Neural progenitor cell (in vitro differentiated cells): ENCODE measurements around the gene ADSS1. TPM values are rescaled to one million over a fixed set of nuclear protein-coding genes. Genes with fewer than 3 reads are reported as not detected.

Source experiments
- DNase-seq: peaks from one replicate; pipeline ENCODE4 v3.0.0-alpha.2; 2016; ENCODE audit warnings: low spot score
- H2AFZ ChIP-seq: fragments of 200-600 bp; sonication (generic); replicated peaks from 2 replicates; pipeline ENCODE4 v1.6.1; 2016; ENCODE audit warnings: antibody characterized with exemption
- H3F3A ChIP-seq: fragments of 200-600 bp; sonication (generic); 2 replicates; pipeline ENCODE4 v1.6.1; 2016; ENCODE audit warnings: antibody characterized with exemption, low read depth
- H3K27ac ChIP-seq: fragments of 200-600 bp; sonication (generic); 2 replicates; pipeline ENCODE4 v1.5.1; 2016; ENCODE audit warnings: mild to moderate bottlenecking
- H3K27me3 ChIP-seq: fragments of 200-600 bp; sonication (generic); 2 replicates; pipeline ENCODE4 v1.6.1; 2016; ENCODE audit warnings: mild to moderate bottlenecking, moderate library complexity
- H3K36me3 ChIP-seq: fragments of 200-600 bp; sonication (generic); 2 replicates; pipeline ENCODE4 v1.5.1; 2016
- H3K4me1 ChIP-seq: fragments of 200-600 bp; sonication (generic); 2 replicates; pipeline ENCODE4 v1.6.1; 2016; ENCODE audit warnings: mixed run types
- H3K4me2 ChIP-seq: fragments of 200-600 bp; sonication (generic); 2 replicates; pipeline ENCODE4 v1.6.1; 2016
- H3K4me3 ChIP-seq: fragments of 200-600 bp; sonication (generic); 2 replicates; pipeline ENCODE4 v1.5.1; 2016
- H3K79me2 ChIP-seq: fragments of 200-600 bp; sonication (generic); 2 replicates; pipeline ENCODE4 v1.6.1; 2016; ENCODE audit warnings: low read depth
- H3K9ac ChIP-seq: fragments of 200-600 bp; sonication (generic); 2 replicates; pipeline ENCODE4 v1.6.1; 2016
- H3K9me3 ChIP-seq: fragments of 200-600 bp; sonication (generic); 2 replicates; pipeline ENCODE4 v1.5.1; 2016; ENCODE audit warnings: low read depth
- H4K20me1 ChIP-seq: fragments of 200-600 bp; sonication (generic); 2 replicates; pipeline ENCODE4 v1.6.1; 2016; ENCODE audit warnings: low read depth
- H3K27ac Mint-ChIP-seq: 3 replicates; pipeline ENCODE4 v1.8.0; 2021; ENCODE audit warnings: mixed read lengths
- H3K27me3 Mint-ChIP-seq: 2 replicates; pipeline ENCODE4 v1.8.0; 2022; ENCODE audit warnings: low read depth, mild to moderate bottlenecking, inconsistent platforms, moderate library complexity, mixed read lengths; ENCODE audit not compliant: insufficient read depth
- H3K36me3 Mint-ChIP-seq: 3 replicates; pipeline ENCODE4 v1.8.0; 2021; ENCODE audit warnings: mixed read lengths
- H3K4me1 Mint-ChIP-seq: 3 replicates; pipeline ENCODE4 v1.8.0; 2021; ENCODE audit warnings: mixed read lengths
- H3K4me3 Mint-ChIP-seq: 3 replicates; pipeline ENCODE4 v1.8.0; 2021; ENCODE audit warnings: mild to moderate bottlenecking, moderate library complexity, mixed read lengths
- H3K9me3 Mint-ChIP-seq: 3 replicates; pipeline ENCODE4 v1.8.0; 2020; ENCODE audit warnings: mixed read lengths
- EZH2 ChIP-seq: fragments of 200-600 bp; sonication (generic); IDR thresholded peaks from 2 replicates; pipeline ENCODE4 v1.6.1; 2017; ENCODE audit warnings: antibody characterized with exemption, mild to moderate bottlenecking, moderate library complexity
- EZH2phosphoT487 ChIP-seq: fragments of 200-600 bp; sonication (generic); IDR thresholded peaks from 2 replicates; pipeline ENCODE4 v1.6.1; 2017; ENCODE audit warnings: antibody characterized with exemption
- total RNA-seq: library from RNA; depleted of rRNA; stranded (reverse); fragments of >200 nt; gene quantifications from 2 replicates; pipeline ENCODE4 v1.2.3, GENCODE V29; 2015; ENCODE audit warnings: low replicate concordance
- TF ChIP-seq, protein P1 (sequence below): fragments of 200-600 bp; sonication (generic); IDR thresholded peaks from 2 replicates; pipeline ENCODE4 v1.5.1; 2017; ENCODE audit warnings: antibody characterized with exemption, mild to moderate bottlenecking

The ADSS1 gene
- total RNA-seq, 1 donor from 2014 or later: 26.4 TPM

DNA sequence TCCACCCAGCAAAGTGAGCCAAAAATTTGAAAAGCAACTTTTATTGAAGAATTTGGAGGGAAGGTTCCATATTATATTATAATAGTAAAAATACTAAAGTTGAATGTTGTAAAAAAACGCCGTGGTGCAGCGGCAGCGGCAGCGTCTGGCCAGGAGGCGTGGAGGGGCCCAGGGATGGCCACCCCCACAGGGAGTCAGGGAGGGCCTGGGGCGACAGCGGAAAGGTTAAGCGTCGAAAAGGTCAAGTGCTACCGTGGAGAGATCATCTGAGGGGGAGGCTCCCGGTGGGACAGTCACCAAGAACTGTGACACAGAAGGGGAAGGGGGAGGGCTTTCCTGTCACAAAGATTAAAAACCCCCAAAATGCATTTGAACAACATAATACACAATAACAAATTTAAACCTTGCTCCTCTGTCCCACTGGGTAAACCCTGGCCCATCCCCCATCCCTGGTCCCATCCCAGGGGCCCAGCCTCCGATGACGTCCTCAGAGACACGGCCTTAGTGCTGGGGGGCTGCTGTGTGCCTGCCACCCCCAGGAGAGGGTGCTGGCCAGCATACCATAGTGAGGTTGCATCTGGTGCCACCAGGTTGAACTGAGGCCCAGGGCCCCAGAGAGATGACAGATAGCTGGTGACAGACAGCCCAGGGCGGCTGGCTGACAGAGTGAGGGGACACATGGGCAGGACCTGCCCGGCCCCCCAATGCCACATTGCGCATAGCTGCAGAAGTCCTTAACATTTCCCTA lies 45.5 kb downstream of the ADSS1 start:
- no peak for DNase-seq
- H3K4me3 Mint-ChIP-seq: no peak overlapping the region
- H4K20me1 ChIP-seq: peaks cover 14% of the 10 kb centered on the region
- peaks cover 7% of the 10 kb centered on the region for H3F3A ChIP-seq
- no peak overlapping the region for H3K27ac Mint-ChIP-seq
- H3K36me3 ChIP-seq: no peaks in the 10 kb centered on the region
- H3K4me2 ChIP-seq: no peak overlapping the region
- H3K27me3 ChIP-seq: no peaks in the 10 kb centered on the region
- no peak overlapping the region for H3K27ac ChIP-seq
- H3K27me3 Mint-ChIP-seq: peaks cover 2% of the 10 kb centered on the region
- H3K9ac ChIP-seq: no peak overlapping the region
- H3K4me1 Mint-ChIP-seq: peaks cover 20% of the 10 kb centered on the region
- H3K79me2 ChIP-seq: no peaks in the 10 kb centered on the region
- peaks cover 2% of the 10 kb centered on the region for H3K9me3 Mint-ChIP-seq
- H3K4me1 ChIP-seq: peaks cover 4% of the 10 kb centered on the region
- no peak for TF ChIP-seq EZH2phosphoT487
- H2AFZ ChIP-seq: no peak overlapping the region
- no peak overlapping the region for H3K4me3 ChIP-seq
- H3K36me3 Mint-ChIP-seq: peaks cover 25% of the 10 kb centered on the region
- H3K9me3 ChIP-seq: no peaks in the 10 kb centered on the region

DNA sequence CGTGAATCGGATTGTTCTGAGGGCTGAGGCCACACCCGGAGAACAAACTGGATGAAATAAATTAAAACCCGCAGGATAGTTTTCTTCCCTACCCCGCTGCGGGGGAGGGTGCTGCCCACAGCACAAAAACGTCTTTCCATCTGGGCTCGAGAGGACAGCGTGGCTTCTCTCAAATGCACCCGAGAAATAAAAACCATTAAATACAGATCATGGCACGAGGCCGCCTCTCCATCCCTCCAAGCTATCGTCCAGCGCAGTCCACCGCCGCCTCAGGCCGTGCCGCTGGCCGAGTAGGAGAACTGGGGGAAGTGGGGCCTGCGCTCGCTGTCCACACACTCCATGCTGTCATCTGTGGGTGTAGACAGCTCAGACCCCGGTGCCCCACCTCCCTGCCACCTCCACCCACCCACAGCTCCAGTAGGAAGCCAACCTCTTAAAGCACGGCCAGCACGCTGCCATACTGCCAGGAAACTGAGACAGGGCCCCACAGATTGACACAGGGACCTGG lies 46.1 kb downstream of the ADSS1 start:
- H3K36me3 Mint-ChIP-seq: peaks cover 25% of the 10 kb centered on the region
- peaks cover 20% of the 10 kb centered on the region for H3K4me1 Mint-ChIP-seq
- no peaks in the 10 kb centered on the region for H3K27me3 ChIP-seq
- no peaks in the 10 kb centered on the region for H3K36me3 ChIP-seq
- H4K20me1 ChIP-seq: peaks cover 14% of the 10 kb centered on the region
- no peak overlapping the region for H2AFZ ChIP-seq
- H3K4me2 ChIP-seq: no peak overlapping the region
- H3K9ac ChIP-seq: no peak overlapping the region
- H3K9me3 Mint-ChIP-seq: peaks cover 2% of the 10 kb centered on the region
- no peak for DNase-seq
- no peak overlapping the region for H3K27ac Mint-ChIP-seq
- H3K9me3 ChIP-seq: no peaks in the 10 kb centered on the region
- no peak overlapping the region for H3K4me3 ChIP-seq
- no peak overlapping the region for H3K4me3 Mint-ChIP-seq
- no peaks in the 10 kb centered on the region for H3K79me2 ChIP-seq
- H3F3A ChIP-seq: peaks cover 7% of the 10 kb centered on the region
- peaks cover 3% of the 10 kb centered on the region for H3K27me3 Mint-ChIP-seq
- no peak overlapping the region for H3K27ac ChIP-seq
- TF ChIP-seq EZH2phosphoT487: no peak
- peaks cover 4% of the 10 kb centered on the region for H3K4me1 ChIP-seq

DNA sequence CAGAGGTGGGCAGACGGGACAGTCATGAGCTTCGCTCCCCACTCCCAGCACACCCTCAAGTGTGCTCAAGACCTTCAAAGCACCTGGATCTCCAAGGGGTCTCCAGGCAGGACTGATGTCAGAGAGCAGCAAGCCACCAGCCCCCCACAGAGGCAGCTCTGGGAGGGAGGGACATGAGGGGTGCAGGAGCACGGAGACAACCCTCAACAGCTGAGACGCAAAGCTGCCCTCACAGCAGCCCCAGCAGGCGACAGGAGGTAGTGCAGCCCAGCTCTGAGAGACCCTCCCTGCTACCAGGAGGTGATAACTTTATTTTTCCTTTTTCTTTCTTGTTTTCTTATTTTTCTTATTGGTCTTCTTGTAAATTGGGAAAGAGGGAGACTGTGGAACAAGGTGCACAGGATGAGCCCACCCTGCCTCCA lies 46.8 kb downstream of the ADSS1 start:
- H3K27ac ChIP-seq: no peak overlapping the region
- Mint-ChIP-seq H3K27me3 (peaks cover 2% of the 10 kb centered on the region), H3K4me1 (peaks cover 20% of the 10 kb centered on the region), H3K9me3 (peaks cover 2% of the 10 kb centered on the region), H3K36me3 (peaks cover 20% of the 10 kb centered on the region), H3K27ac (no peak overlapping the region), H3K4me3 (no peak overlapping the region)
- no peaks in the 10 kb centered on the region for H3K79me2 ChIP-seq
- H3K9me3 ChIP-seq: no peaks in the 10 kb centered on the region
- no peak overlapping the region for H3K4me3 ChIP-seq
- peaks cover 7% of the 10 kb centered on the region for H3F3A ChIP-seq
- no peak for DNase-seq
- H3K4me2 ChIP-seq: no peak overlapping the region
- H3K4me1 ChIP-seq: peaks cover 4% of the 10 kb centered on the region
- no peaks in the 10 kb centered on the region for H3K27me3 ChIP-seq
- H4K20me1 ChIP-seq: peaks cover 14% of the 10 kb centered on the region
- H3K9ac ChIP-seq: no peak overlapping the region
- TF ChIP-seq EZH2phosphoT487: no peak
- TF ChIP-seq, protein P1, sequence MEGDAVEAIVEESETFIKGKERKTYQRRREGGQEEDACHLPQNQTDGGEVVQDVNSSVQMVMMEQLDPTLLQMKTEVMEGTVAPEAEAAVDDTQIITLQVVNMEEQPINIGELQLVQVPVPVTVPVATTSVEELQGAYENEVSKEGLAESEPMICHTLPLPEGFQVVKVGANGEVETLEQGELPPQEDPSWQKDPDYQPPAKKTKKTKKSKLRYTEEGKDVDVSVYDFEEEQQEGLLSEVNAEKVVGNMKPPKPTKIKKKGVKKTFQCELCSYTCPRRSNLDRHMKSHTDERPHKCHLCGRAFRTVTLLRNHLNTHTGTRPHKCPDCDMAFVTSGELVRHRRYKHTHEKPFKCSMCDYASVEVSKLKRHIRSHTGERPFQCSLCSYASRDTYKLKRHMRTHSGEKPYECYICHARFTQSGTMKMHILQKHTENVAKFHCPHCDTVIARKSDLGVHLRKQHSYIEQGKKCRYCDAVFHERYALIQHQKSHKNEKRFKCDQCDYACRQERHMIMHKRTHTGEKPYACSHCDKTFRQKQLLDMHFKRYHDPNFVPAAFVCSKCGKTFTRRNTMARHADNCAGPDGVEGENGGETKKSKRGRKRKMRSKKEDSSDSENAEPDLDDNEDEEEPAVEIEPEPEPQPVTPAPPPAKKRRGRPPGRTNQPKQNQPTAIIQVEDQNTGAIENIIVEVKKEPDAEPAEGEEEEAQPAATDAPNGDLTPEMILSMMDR: peak; percentile 38
- no peak for TF ChIP-seq EZH2
- no peaks in the 10 kb centered on the region for H3K36me3 ChIP-seq
- no peak overlapping the region for H2AFZ ChIP-seq

DNA sequence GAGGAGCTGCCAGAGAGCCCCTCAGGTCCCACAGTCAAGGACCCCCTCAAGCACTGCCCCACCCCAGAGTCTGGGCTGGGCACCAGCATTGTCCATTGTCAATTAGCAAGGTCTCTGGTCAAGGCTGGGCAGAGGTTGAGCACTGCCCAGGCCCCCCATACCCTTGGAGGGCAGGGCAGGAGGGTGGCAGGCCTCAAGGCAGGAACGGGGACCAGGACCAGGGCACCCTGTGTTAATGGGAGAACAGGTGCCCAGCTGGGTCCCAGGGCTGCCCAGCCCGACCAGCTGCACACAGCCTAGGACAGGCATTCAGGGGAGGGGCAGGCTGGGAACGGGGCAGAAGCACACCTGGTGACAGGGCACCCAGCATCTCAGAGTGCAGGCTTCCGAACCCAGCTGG lies 47.3 kb downstream of the ADSS1 start:
- Histone ChIP-seq H3K27ac (no peak overlapping the region), H2AFZ (no peak overlapping the region), H3K4me2 (no peak overlapping the region), H4K20me1 (peaks cover 14% of the 10 kb centered on the region), H3K4me3 (no peak overlapping the region), H3K27me3 (no peaks in the 10 kb centered on the region), H3K9me3 (no peaks in the 10 kb centered on the region), H3K79me2 (no peaks in the 10 kb centered on the region), H3F3A (peaks cover 7% of the 10 kb centered on the region), H3K36me3 (no peaks in the 10 kb centered on the region), H3K4me1 (peaks cover 4% of the 10 kb centered on the region), H3K9ac (no peak overlapping the region)
- Mint-ChIP-seq H3K27me3 (peaks cover 4% of the 10 kb centered on the region), H3K4me3 (no peak overlapping the region), H3K4me1 (peaks cover 20% of the 10 kb centered on the region), H3K27ac (no peak overlapping the region), H3K9me3 (no peaks in the 10 kb centered on the region), H3K36me3 (peaks cover 18% of the 10 kb centered on the region)
- TF ChIP-seq EZH2phosphoT487: no peak
- TF ChIP-seq, protein P1: no peak
- TF ChIP-seq EZH2: no peak
- DNase-seq: no peak
